ENCODE measurements around the gene CC2D1A. TPM values are rescaled to one million over a fixed set of nuclear protein-coding genes. Genes with fewer than 3 reads are reported as not detected.

Gene CC2D1A
- total and polyA plus RNA-seq, 4 donors, result 7.4 to 12.0 (median 9.9) TPM

DNA sequence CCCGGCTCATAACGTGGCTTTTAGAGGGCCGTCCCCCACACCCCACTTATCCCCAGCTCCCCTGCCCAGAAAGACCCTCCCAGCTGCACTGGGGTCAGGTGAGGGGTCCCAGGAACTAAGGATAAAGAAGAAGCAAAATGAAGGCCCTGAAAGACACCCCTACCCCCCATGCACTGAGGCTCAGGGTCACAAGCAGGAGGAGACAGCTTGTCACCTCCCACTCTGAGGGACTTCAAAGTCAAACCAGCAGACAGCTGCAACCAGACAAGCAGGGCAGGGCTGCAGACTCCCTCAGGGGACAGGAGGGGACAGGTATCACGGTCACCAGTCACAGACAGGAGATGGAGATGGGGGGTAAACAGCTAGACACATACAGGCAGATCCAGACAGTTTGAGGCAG is 35.1 kb upstream of the CC2D1A start:
- WGBS, result 89% methylated on average over 4 of the region's 4 CpGs

DNA sequence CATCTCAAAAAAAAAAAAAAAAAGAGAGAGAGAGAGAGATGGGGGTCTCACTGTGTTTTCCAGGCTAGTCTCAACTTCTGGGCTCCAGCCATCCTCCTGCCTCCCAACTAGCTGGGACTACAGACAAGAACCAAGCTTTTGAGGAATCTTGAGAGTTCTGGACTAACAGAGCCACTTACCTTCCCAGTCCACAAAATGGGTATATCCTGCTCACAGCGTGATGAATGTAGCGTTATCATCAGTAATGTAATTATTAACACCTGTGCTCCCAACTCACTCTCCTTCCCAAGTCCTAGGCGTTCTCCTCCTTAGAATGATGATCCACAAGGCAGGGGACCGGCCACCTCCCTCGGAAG is 33.7 kb upstream of the CC2D1A start:
- Histone ChIP-seq H3K4me1 (ENCODE audit: control insufficient read depth in 4 of 4, insufficient read depth in 4 of 4, low read length in 3 of 4) (no peaks in the 10 kb centered on the region), H3K4me3 (ENCODE audit: low read depth in 1 of 3, low read length in 3 of 3) (no peak overlapping the region), H3K27me3 (ENCODE audit: control insufficient read depth in 4 of 4, insufficient read depth in 4 of 4, low read length in 3 of 4) (peaks cover 0 to 3% (median 0%) of the 10 kb centered on the region in 4 donors), H3K36me3 (ENCODE audit: control insufficient read depth in 4 of 4, insufficient read depth in 3 of 4, low read depth in 1 of 4, low read length in 3 of 4) (no peaks in the 10 kb centered on the region), H3K9ac (ENCODE audit: low read depth in 1 of 2, low read length in 2 of 2) (no peak overlapping the region), H3K27ac (ENCODE audit: low read depth in 1 of 2, low read length in 2 of 2) (no peak overlapping the region), H3K9me3 (ENCODE audit: control insufficient read depth in 4 of 4, low read length in 3 of 4) (no peaks in the 10 kb centered on the region)
- no peak for DNase-seq (ENCODE audit: low spot score)
- WGBS, result 38% methylated on average over 5 of the region's 5 CpGs
- TF ChIP-seq RXRA (IDR thresholded peaks at IDR 0.05), result no peak
- no peak for TF ChIP-seq FOXA2 (IDR thresholded peaks at IDR 0.05)
- TF ChIP-seq, protein P1, sequence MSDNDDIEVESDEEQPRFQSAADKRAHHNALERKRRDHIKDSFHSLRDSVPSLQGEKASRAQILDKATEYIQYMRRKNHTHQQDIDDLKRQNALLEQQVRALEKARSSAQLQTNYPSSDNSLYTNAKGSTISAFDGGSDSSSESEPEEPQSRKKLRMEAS (IDR thresholded peaks at IDR 0.05), result no peak
- no peak for TF ChIP-seq HNF4G (IDR thresholded peaks at IDR 0.05)
- TF ChIP-seq ATF3 (IDR thresholded peaks at IDR 0.05), result no peak
- TF ChIP-seq RAD21 (IDR thresholded peaks at IDR 0.05), result no peak
- no peak for TF ChIP-seq JUND (IDR thresholded peaks at IDR 0.05)
- no peak for TF ChIP-seq EGR1 (IDR thresholded peaks at IDR 0.05; ENCODE audit: low read depth in 2 of 2)
- no peak for TF ChIP-seq CTCF (IDR thresholded peaks at IDR 0.05; ENCODE audit: low read depth, low read length, missing input control)
- no peak for TF ChIP-seq YY1 (IDR thresholded peaks at IDR 0.05)
- no peak for TF ChIP-seq FOXA1 (IDR thresholded peaks at IDR 0.05)

More for the DNA sequence above, 35.1 kb upstream of the CC2D1A start:
- peaks cover 0 to 3% (median 0%) of the 10 kb centered on the region in 4 donors for H3K27me3 ChIP-seq (ENCODE audit: control insufficient read depth in 4 of 4, insufficient read depth in 4 of 4, low read length in 3 of 4)
- no peak overlapping the region for H3K4me3 ChIP-seq (ENCODE audit: low read depth in 1 of 3, low read length in 3 of 3)
- H3K9ac ChIP-seq (ENCODE audit: low read depth in 1 of 2, low read length in 2 of 2), result no peak overlapping the region
- no peak for DNase-seq (ENCODE audit: low spot score)
- no peak overlapping the region for H3K27ac ChIP-seq (ENCODE audit: low read depth in 1 of 2, low read length in 2 of 2)
- TF ChIP-seq RAD21 (IDR thresholded peaks at IDR 0.05) (no peak), FOXA1 (IDR thresholded peaks at IDR 0.05) (no peak), CTCF (IDR thresholded peaks at IDR 0.05; ENCODE audit: low read depth, low read length, missing input control) (no peak), SP1 (IDR thresholded peaks at IDR 0.05) (no peak), REST (IDR thresholded peaks at IDR 0.05) (no peak), HNF4A (conservative IDR thresholded peaks at IDR 0.05) (no peak)
- TF ChIP-seq, protein P1 (IDR thresholded peaks at IDR 0.05), result no peak
- peaks cover 0 to under 1% (median 0%) of the 10 kb centered on the region in 4 donors for H3K36me3 ChIP-seq (ENCODE audit: control insufficient read depth in 4 of 4, insufficient read depth in 3 of 4, low read depth in 1 of 4, low read length in 3 of 4)
- H3K4me1 ChIP-seq (ENCODE audit: control insufficient read depth in 4 of 4, insufficient read depth in 4 of 4, low read length in 3 of 4), result peaks cover 2 to 5% (median 2%) of the 10 kb centered on the region in 4 donors
- no peaks in the 10 kb centered on the region for H3K9me3 ChIP-seq (ENCODE audit: control insufficient read depth in 4 of 4, low read length in 3 of 4)

Data from liver (tissue), 9 donors.